NCI-H69 (cell line): ENCODE measurements around the gene ATP2C1.

Experiments
- DNase-seq: peaks from one replicate; lab custom pipeline; 2025; lab: John Stamatoyannopoulos, UW

ATP2C1 gene

GRCh38 chr3:130981469-130981868 lies 87.6 kb downstream of the ATP2C1 start:
- no peak for DNase-seq

- no peak for DNase-seq
Measured at GRCh38 chr3:130990282-130990681, 96.4 kb downstream of the ATP2C1 start.

- no peak for DNase-seq
Measured at GRCh38 chr3:130991126-130991525, 97.2 kb downstream of the ATP2C1 start.

- DNase-seq, result no peak
Measured at GRCh38 chr3:130992344-130992743, 98.5 kb downstream of the ATP2C1 start.

- DNase-seq, result no peak
Measured at GRCh38 chr3:130997289-130997688, 103.4 kb downstream of the ATP2C1 start.

- no peak for DNase-seq
Measured at GRCh38 chr3:131001071-131001470, 107.2 kb downstream of the ATP2C1 start.

- DNase-seq, result no peak
Measured at GRCh38 chr3:131004603-131005002, 110.7 kb downstream of the ATP2C1 start.

GRCh38 chr3:131007256-131007655 lies 113.4 kb downstream of the ATP2C1 start:
- DNase-seq, result no peak

GRCh38 chr3:131007782-131008181 lies 113.9 kb downstream of the ATP2C1 start:
- DNase-seq, result no peak

- no peak for DNase-seq
Measured at GRCh38 chr3:131008326-131008725, 114.4 kb downstream of the ATP2C1 start.

GRCh38 chr3:131009698-131010097 lies 115.8 kb downstream of the ATP2C1 start:
- DNase-seq, result no peak

GRCh38 chr3:131018970-131019369 lies 125.1 kb downstream of the ATP2C1 start:
- peak; percentile 3 for DNase-seq

GRCh38 chr3:131020122-131020693 lies 126.3 kb downstream of the ATP2C1 start:
- no peak for DNase-seq

- DNase-seq, result no peak
Measured at GRCh38 chr3:131025539-131025938, 131.7 kb downstream of the ATP2C1 start.

- DNase-seq, result peak; percentile 86
Measured at GRCh38 chr3:131026321-131027151, 132.7 kb downstream of the ATP2C1 start, which contains the start of the genes ASTE1 and NEK11. Gene ASTE1, minus strand, starts transcription at chr3:131026825. Its CDS starts 1,519 bp downstream, at chr3:131025306. Gene NEK11, plus strand, starts transcription at chr3:131026877. Its CDS starts 2,832 bp downstream, at chr3:131029709.

- no peak for DNase-seq
Measured at GRCh38 chr3:131028844-131029243, 135.0 kb downstream of the ATP2C1 start.

GRCh38 chr3:131031660-131032059 lies 137.8 kb downstream of the ATP2C1 start:
- DNase-seq, result no peak

GRCh38 chr3:131033480-131034080 lies 139.7 kb downstream of the ATP2C1 start:
- DNase-seq, result peak; percentile 60

- no peak for DNase-seq
Measured at GRCh38 chr3:131036200-131036816, 142.4 kb downstream of the ATP2C1 start.

GRCh38 chr3:131036986-131037385 lies 143.1 kb downstream of the ATP2C1 start:
- no peak for DNase-seq

GRCh38 chr3:131038326-131038725 lies 144.4 kb downstream of the ATP2C1 start:
- DNase-seq, result no peak

- peak; percentile 28 for DNase-seq
Measured at GRCh38 chr3:131042271-131042985, 148.5 kb downstream of the ATP2C1 start.
